Mesothelial cell of epicardium (in vitro differentiated cells): ENCODE results near the gene ZBTB26. TPM values are rescaled to one million over a fixed set of nuclear protein-coding genes. Genes with fewer than 3 reads are reported as not detected.

Experiments used
- DNase-seq, 2 experiments: peaks; one replicate each; pipeline ENCODE4 v3.0.0; 2021; ENCODE audit warnings: low spot score in 2 of 2; ENCODE audit not compliant: unreplicated experiment in 2 of 2
- H3K27ac Mint-ChIP-seq: 2 replicates; pipeline ENCODE4 v1.8.0; 2021; ENCODE audit warnings: mixed read lengths
- H3K27me3 Mint-ChIP-seq: 2 replicates; pipeline ENCODE4 v1.8.0; 2021; ENCODE audit warnings: low read depth, mixed read lengths
- H3K36me3 Mint-ChIP-seq: 2 replicates; pipeline ENCODE4 v1.8.0; 2021; ENCODE audit warnings: mixed read lengths
- H3K4me1 Mint-ChIP-seq: 2 replicates; pipeline ENCODE4 v1.8.0; 2021; ENCODE audit warnings: mixed read lengths
- H3K4me3 Mint-ChIP-seq: 2 replicates; pipeline ENCODE4 v1.8.0; 2021; ENCODE audit warnings: mild to moderate bottlenecking, moderate library complexity, mixed read lengths
- H3K9me3 Mint-ChIP-seq: 2 replicates; pipeline ENCODE4 v1.8.0; 2021; ENCODE audit warnings: mixed read lengths
- CTCF ChIP-seq: fragments of 200-600 bp; sonication (generic); IDR thresholded peaks from one replicate; pipeline ENCODE4 v1.5.0; 2021; ENCODE audit warnings: antibody characterized with exemption; ENCODE audit not compliant: unreplicated experiment
- total RNA-seq: library from RNA; stranded (reverse); gene quantifications from 3 replicates; pipeline ENCODE4 v1.2.1, GENCODE V29; 2021

The ZBTB26 gene
- total RNA-seq, 1 donor from 2014 or later, result 15.7 TPM

- no peak for TF ChIP-seq CTCF
- Mint-ChIP-seq H3K4me3 (no peak overlapping the region), H3K27me3 (no peaks in the 10 kb centered on the region), H3K36me3 (peaks cover 16% of the 10 kb centered on the region), H3K4me1 (peaks cover 21% of the 10 kb centered on the region), H3K27ac (no peak overlapping the region), H3K9me3 (no peaks in the 10 kb centered on the region)
- no peak for DNase-seq
Observed at GRCh38 chr9:122936883-122937282, 5.6 kb upstream of the ZBTB26 start.

DNA sequence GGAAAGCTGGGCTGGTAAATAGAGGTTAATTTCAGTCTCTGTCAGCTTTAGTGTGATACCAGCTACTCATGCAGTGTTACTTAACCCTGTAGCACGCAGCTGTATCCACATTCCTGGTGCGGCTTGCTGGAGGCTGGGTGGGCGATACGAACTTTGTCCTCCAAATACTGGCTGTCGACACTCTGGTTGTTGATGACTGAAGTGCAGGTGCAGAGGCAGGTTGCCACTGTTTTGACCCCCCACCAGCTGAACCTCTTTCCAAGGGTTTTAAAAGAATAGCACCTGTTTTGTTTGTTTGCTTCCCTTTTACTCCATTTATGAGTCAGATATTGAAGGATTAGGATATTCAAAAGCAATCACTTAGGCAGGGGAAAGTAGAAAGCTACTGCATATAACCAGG lies 5.2 kb upstream of the ZBTB26 start:
- Mint-ChIP-seq H3K4me3 (no peak overlapping the region), H3K36me3 (peaks cover 16% of the 10 kb centered on the region), H3K27me3 (no peaks in the 10 kb centered on the region), H3K4me1 (peaks cover 19% of the 10 kb centered on the region), H3K27ac (no peak overlapping the region), H3K9me3 (no peaks in the 10 kb centered on the region)
- DNase-seq, result no peak
- no peak for TF ChIP-seq CTCF

GRCh38 chr9:122930541-122931225 lies 629 bp downstream of the ZBTB26 start:
- H3K4me1 Mint-ChIP-seq, result peaks cover 13% of the 10 kb centered on the region

GRCh38 chr9:122929796-122930354 lies 1.4 kb downstream of the ZBTB26 start:
- TF ChIP-seq CTCF, result no peak
- Mint-ChIP-seq H3K4me1 (peaks cover 11% of the 10 kb centered on the region), H3K36me3 (peaks cover under 1% of the 10 kb centered on the region), H3K9me3 (no peaks in the 10 kb centered on the region), H3K27me3 (no peaks in the 10 kb centered on the region), H3K27ac (no peak overlapping the region), H3K4me3 (no peak overlapping the region)
- no peak for DNase-seq

More at GRCh38 chr9:122930541-122931225, 629 bp downstream of the ZBTB26 start:
- no peak for TF ChIP-seq CTCF
- H3K9me3 Mint-ChIP-seq, result no peaks in the 10 kb centered on the region
- DNase-seq, result no peak
- no peak overlapping the region for H3K4me3 Mint-ChIP-seq
- no peaks in the 10 kb centered on the region for H3K27me3 Mint-ChIP-seq
- H3K36me3 Mint-ChIP-seq, result peaks cover 2% of the 10 kb centered on the region
- H3K27ac Mint-ChIP-seq, result no peak overlapping the region

- Mint-ChIP-seq H3K9me3 (no peaks in the 10 kb centered on the region), H3K27ac (no peak overlapping the region), H3K4me1 (peaks cover 3% of the 10 kb centered on the region), H3K27me3 (no peaks in the 10 kb centered on the region), H3K4me3 (no peak overlapping the region), H3K36me3 (peaks cover 2% of the 10 kb centered on the region)
- TF ChIP-seq CTCF, result no peak
- no peak for DNase-seq
Observed at GRCh38 chr9:122923947-122924346, 7.4 kb downstream of the ZBTB26 start.
